ENCODE data around the gene ZFAND3.
"Not testable (repeated sequence)": the region's sequence is repeated elsewhere in the genome, so short reads cannot be mapped to it uniquely, and the experiment has no call there.

The ZFAND3 gene

GRCh38 chr6:38091613-38092012 is 272.1 kb downstream of the ZFAND3 start:
- no peak for DNase-seq (ENCODE audit: low read depth)

GRCh38 chr6:38092465-38092864 is 272.9 kb downstream of the ZFAND3 start:
- DNase-seq (ENCODE audit: low read depth) = no peak

- no peak for DNase-seq (ENCODE audit: low read depth)
These were observed 273.4 kb downstream of the ZFAND3 start for GRCh38 chr6:38092964-38093363.

- no peak for DNase-seq (ENCODE audit: low read depth)
These were observed 275.5 kb downstream of the ZFAND3 start for GRCh38 chr6:38095054-38095453.

- no peak for DNase-seq (ENCODE audit: low read depth)
These were observed 279.7 kb downstream of the ZFAND3 start for GRCh38 chr6:38099221-38099620.

- DNase-seq (ENCODE audit: low read depth) = no peak
These were observed 280.9 kb downstream of the ZFAND3 start for GRCh38 chr6:38100380-38100779.

- no peak for DNase-seq (ENCODE audit: low read depth)
These were observed 284.4 kb downstream of the ZFAND3 start for GRCh38 chr6:38103921-38104320.

- DNase-seq (ENCODE audit: low read depth) = no peak
These were observed 285.5 kb downstream of the ZFAND3 start for GRCh38 chr6:38105066-38105465.

- DNase-seq (ENCODE audit: low read depth) = no peak
These were observed 287.5 kb downstream of the ZFAND3 start for GRCh38 chr6:38107073-38107472.

GRCh38 chr6:38110481-38110971 is 291.0 kb downstream of the ZFAND3 start:
- no peak for DNase-seq (ENCODE audit: low read depth)

- no peak for DNase-seq (ENCODE audit: low read depth)
These were observed 292.7 kb downstream of the ZFAND3 start for GRCh38 chr6:38112181-38112580.

GRCh38 chr6:38113825-38114576 is 294.5 kb downstream of the ZFAND3 start:
- no peak for DNase-seq (ENCODE audit: low read depth)

- DNase-seq (ENCODE audit: low read depth) = no peak
These were observed 295.6 kb downstream of the ZFAND3 start for GRCh38 chr6:38114976-38115625.

- no peak for DNase-seq (ENCODE audit: low read depth)
These were observed 296.1 kb downstream of the ZFAND3 start for GRCh38 chr6:38115626-38116008.

- DNase-seq (ENCODE audit: low read depth) = no peak
These were observed 296.7 kb downstream of the ZFAND3 start for GRCh38 chr6:38116248-38116647.

GRCh38 chr6:38117281-38117680 is 297.8 kb downstream of the ZFAND3 start:
- DNase-seq (ENCODE audit: low read depth) = no peak

- DNase-seq (ENCODE audit: low read depth) = no peak
These were observed 299.4 kb downstream of the ZFAND3 start for GRCh38 chr6:38118791-38119365.

- no peak for DNase-seq (ENCODE audit: low read depth)
These were observed 300.0 kb downstream of the ZFAND3 start for GRCh38 chr6:38119516-38119915.

- not testable (repeated sequence) for DNase-seq (ENCODE audit: low read depth)
These were observed 304.8 kb downstream of the ZFAND3 start for GRCh38 chr6:38124224-38124926.

GRCh38 chr6:38127284-38127683 is 307.8 kb downstream of the ZFAND3 start:
- DNase-seq (ENCODE audit: low read depth) = no peak

- DNase-seq (ENCODE audit: low read depth) = no peak
These were observed 312.0 kb downstream of the ZFAND3 start for GRCh38 chr6:38131527-38131965.

- DNase-seq (ENCODE audit: low read depth) = no peak
These were observed 314.6 kb downstream of the ZFAND3 start for GRCh38 chr6:38133932-38134703.
